ENCODE results near the gene ST14.
"Not testable (repeated sequence)": the region's sequence is repeated elsewhere in the genome, so short reads cannot be mapped to it uniquely, and the experiment has no call there.

The ST14 gene

GRCh38 chr11:130163346-130164220 lies 4.0 kb downstream of the ST14 start:
- no peak for DNase-seq (ENCODE audit: low spot score)

- no peak for DNase-seq (ENCODE audit: low spot score)
Measured at GRCh38 chr11:130164221-130164570, 4.6 kb downstream of the ST14 start.

- no peak for DNase-seq (ENCODE audit: low spot score)
Measured at GRCh38 chr11:130165601-130166456, 6.2 kb downstream of the ST14 start.

- peak; percentile 95 for DNase-seq (ENCODE audit: low spot score)
Measured at GRCh38 chr11:130166457-130166784, 6.8 kb downstream of the ST14 start.

- no peak for DNase-seq (ENCODE audit: low spot score)
Measured at GRCh38 chr11:130167146-130167545, 7.6 kb downstream of the ST14 start.

GRCh38 chr11:130168105-130168504 lies 8.5 kb downstream of the ST14 start:
- DNase-seq (ENCODE audit: low spot score): peak; percentile 45

- DNase-seq (ENCODE audit: low spot score): no peak
Measured at GRCh38 chr11:130170345-130170744, 10.8 kb downstream of the ST14 start.

GRCh38 chr11:130171534-130171933 lies 12.0 kb downstream of the ST14 start:
- no peak for DNase-seq (ENCODE audit: low spot score)

GRCh38 chr11:130172001-130172400 lies 12.4 kb downstream of the ST14 start:
- DNase-seq (ENCODE audit: low spot score): not testable (repeated sequence)

GRCh38 chr11:130174642-130175041 lies 15.1 kb downstream of the ST14 start:
- no peak for DNase-seq (ENCODE audit: low spot score)

- DNase-seq (ENCODE audit: low spot score): no peak
Measured at GRCh38 chr11:130175898-130176297, 16.3 kb downstream of the ST14 start.

- DNase-seq (ENCODE audit: low spot score): no peak
Measured at GRCh38 chr11:130177782-130178181, 18.2 kb downstream of the ST14 start.

- DNase-seq (ENCODE audit: low spot score): no peak
Measured at GRCh38 chr11:130178441-130179339, 19.1 kb downstream of the ST14 start.

GRCh38 chr11:130179396-130180306 lies 20.1 kb downstream of the ST14 start:
- DNase-seq (ENCODE audit: low spot score): no peak

- peak; percentile 62 for DNase-seq (ENCODE audit: low spot score)
Measured at GRCh38 chr11:130180491-130180890, 20.9 kb downstream of the ST14 start.

- no peak for DNase-seq (ENCODE audit: low spot score)
Measured at GRCh38 chr11:130180896-130181294, 21.3 kb downstream of the ST14 start.

- peak; percentile 84 for DNase-seq (ENCODE audit: low spot score)
Measured at GRCh38 chr11:130181295-130182272, 22.0 kb downstream of the ST14 start.

GRCh38 chr11:130183878-130184610 lies 24.5 kb downstream of the ST14 start:
- no peak for DNase-seq (ENCODE audit: low spot score)

- DNase-seq (ENCODE audit: low spot score): no peak
Measured at GRCh38 chr11:130187096-130187495, 27.5 kb downstream of the ST14 start.

All from AG20443 (cell line).